DOHH2 (cell line): Measurements from ENCODE around the gene RIMBP2.

Source experiments
- CTCF ChIP-seq: fragments of 200-600 bp; sonication (generic); IDR thresholded peaks from one replicate; pipeline ENCODE4 v1.5.1; 2014; ENCODE audit warnings: antibody characterized with exemption, mild to moderate bottlenecking, low read depth, low read length; ENCODE audit not compliant: poor library complexity, severe bottlenecking
- EZH2phosphoT487 ChIP-seq: fragments of 200-600 bp; sonication (generic); IDR thresholded peaks from 2 replicates; pipeline ENCODE4 v1.6.1; 2017; ENCODE audit warnings: borderline replicate concordance, mild to moderate bottlenecking, antibody characterized with exemption, low read length, moderate library complexity, mixed read lengths

- no peak for TF ChIP-seq CTCF
- TF ChIP-seq EZH2phosphoT487: no peak
These were observed 59.7 kb downstream of the RIMBP2 start for GRCh38 chr12:130656411-130656810.
